HepG2 (cell line): ENCODE results near the gene SCFD2. TPM values are rescaled to one million over a fixed set of nuclear protein-coding genes. Genes with fewer than 3 reads are reported as not detected.
A peak's percentile ranks its signal among the peaks of the same experiment; 100 is the strongest.

Experiments
- CHD2 ChIP-seq: IDR thresholded peaks from 2 replicates; pipeline ENCODE4 v1.6.1; 2011; ENCODE audit warnings: low read depth, low read length, improper control_type of control experiment
- CREM ChIP-seq, 2 experiments: sonication (generic) in 1 of 2; formaldehyde crosslinking in 1 of 2; IDR thresholded peaks; 2 replicates each; pipeline versions ENCODE4 v1.4.0 to v1.6.1; 2016 to 2020; ENCODE audit warnings: antibody characterized with exemption in 1 of 2, mild to moderate bottlenecking in 1 of 2, missing genetic modification reagents in 1 of 2
- DNMT3B ChIP-seq: conservative IDR thresholded peaks from 2 replicates; pipeline ENCODE4 v1.6.1; 2016; ENCODE audit warnings: missing biosample characterization, control low read depth
- FOXA3 ChIP-seq: IDR thresholded peaks from 2 replicates; pipeline ENCODE4 v1.6.1; 2016; ENCODE audit warnings: missing genetic modification reagents, missing compliant biosample characterization
- FOXP1 ChIP-seq, 2 experiments: fragments of 450-650 bp in 1 of 2; IDR thresholded peaks; 2 replicates each; pipeline ENCODE4 v1.6.1; 2017 to 2018; ENCODE audit warnings: antibody characterized with exemption in 1 of 2
- HOXD1 ChIP-seq: sonication (generic); formaldehyde crosslinking; IDR thresholded peaks from 2 replicates; pipeline ENCODE4 v1.5.0; 2020; ENCODE audit warnings: missing genetic modification reagents
- IKZF4 ChIP-seq: sonication (generic); formaldehyde crosslinking; IDR thresholded peaks from 2 replicates; pipeline ENCODE4 v1.5.1; 2020; ENCODE audit warnings: borderline replicate concordance, mild to moderate bottlenecking, low read depth, missing genetic modification reagents; ENCODE audit errors: not compliant biosample characterization
- IRF1 ChIP-seq: sonication (generic); formaldehyde crosslinking; IDR thresholded peaks from 2 replicates; pipeline ENCODE4 v1.4.0; 2020; ENCODE audit warnings: low read depth, mild to moderate bottlenecking, missing genetic modification reagents
- ISX ChIP-seq: sonication (generic); formaldehyde crosslinking; conservative IDR thresholded peaks from 2 replicates; pipeline ENCODE4 v1.5.0; 2020; ENCODE audit warnings: missing genetic modification reagents
- KAT2B ChIP-seq: fragments of 150-350 bp; IDR thresholded peaks from 2 replicates; pipeline ENCODE4 v1.6.1; 2014; ENCODE audit warnings: low read depth, low read length, borderline replicate concordance
- MED13 ChIP-seq: sonication (generic); formaldehyde crosslinking; IDR thresholded peaks from 2 replicates; pipeline ENCODE4 v1.5.0; 2020; ENCODE audit warnings: missing genetic modification reagents
- MZF1 ChIP-seq: sonication (generic); formaldehyde crosslinking; IDR thresholded peaks from 2 replicates; pipeline ENCODE4 v1.8.1; 2023; ENCODE audit warnings: mild to moderate bottlenecking, missing genetic modification reagents, borderline replicate concordance
- NR2F6 ChIP-seq, 2 experiments: IDR thresholded peaks; 2 replicates each; pipeline ENCODE4 v1.6.1; 2016; ENCODE audit warnings: antibody characterized with exemption in 1 of 2, mild to moderate bottlenecking in 1 of 2
- PAX8 ChIP-seq: sonication (generic); formaldehyde crosslinking; IDR thresholded peaks from 2 replicates; pipeline ENCODE4 v1.8.0; 2022; ENCODE audit warnings: mild to moderate bottlenecking, missing genetic modification reagents, borderline replicate concordance
- POGZ ChIP-seq: sonication (generic); formaldehyde crosslinking; IDR thresholded peaks from 2 replicates; pipeline ENCODE4 v1.4.0; 2020; ENCODE audit warnings: mild to moderate bottlenecking, missing genetic modification reagents
- SP1 ChIP-seq, 2 experiments: fragments of 450-650 bp in 1 of 2; sonication (generic) in 1 of 2; formaldehyde crosslinking in 1 of 2; IDR thresholded peaks; 2 replicates each; pipeline versions ENCODE4 v1.4.0 to v1.6.1; 2016 to 2020; ENCODE audit warnings: missing genetic modification reagents in 1 of 2
- SRY ChIP-seq: sonication (generic); formaldehyde crosslinking; IDR thresholded peaks from 2 replicates; pipeline ENCODE4 v1.8.0; 2022; ENCODE audit warnings: mild to moderate bottlenecking, missing genetic modification reagents
- ZBTB46 ChIP-seq: sonication (generic); formaldehyde crosslinking; IDR thresholded peaks from 2 replicates; pipeline ENCODE4 v1.4.0; 2020; ENCODE audit warnings: mild to moderate bottlenecking, missing genetic modification reagents, borderline replicate concordance
- ZFP91 ChIP-seq: sonication (generic); formaldehyde crosslinking; IDR thresholded peaks from 2 replicates; pipeline ENCODE4 v1.9.0; 2022; ENCODE audit warnings: missing genetic modification reagents, mild to moderate bottlenecking, borderline replicate concordance
- ZMYM2 ChIP-seq: sonication (generic); formaldehyde crosslinking; IDR thresholded peaks from 2 replicates; pipeline ENCODE4 v1.8.0; 2022; ENCODE audit warnings: mild to moderate bottlenecking, missing genetic modification reagents
- ZNF512B ChIP-seq: sonication (generic); formaldehyde crosslinking; IDR thresholded peaks from 2 replicates; pipeline ENCODE4 v1.5.1; 2020; ENCODE audit warnings: missing genetic modification reagents, mild to moderate bottlenecking, borderline replicate concordance
- ZNF616 ChIP-seq: sonication (generic); formaldehyde crosslinking; IDR thresholded peaks from 2 replicates; pipeline ENCODE4 v1.5.0; 2020; ENCODE audit warnings: low read depth, mild to moderate bottlenecking, missing genetic modification reagents
- polyA plus RNA-seq, 8 experiments: library from polyadenylated mRNA; depleted of rRNA in 3 of 8; stranded (reverse) in 7 of 8; unstranded in 1 of 8; fragments of >200 nt; fragmentation: Illumina TruSeq in 4 of 8; extraction: Trizol in 4 of 8; gene quantifications; 2 replicates each; pipeline versions ENCODE4 v1.2.1 to v1.2.3, GENCODE V29; 2011 to 2016; ENCODE audit warnings: low read depth in 4 of 8, missing spikeins in 1 of 8, mixed read lengths in 1 of 8; ENCODE audit not compliant: insufficient read depth in 1 of 8
- total RNA-seq, 5 experiments: library from RNA; depleted of rRNA; stranded (reverse); fragments of >200 nt; fragmentation: Illumina TruSeq; extraction: Trizol; gene quantifications; 2 replicates each; pipeline ENCODE4 v1.2.3, GENCODE V29; 2016; ENCODE audit warnings: low read depth in 1 of 5

Gene SCFD2
- total and polyA plus RNA-seq, 2 of the 13 experiments (the other 11 are each of a cell fraction or from before 2014, with no cell fraction given), result 4.6 to 15.6 TPM

GRCh38 chr4:53019485-53020382 is 346.1 kb downstream of the SCFD2 start (continued):
- TF ChIP-seq IRF1 (CRISPR knock-in tag) (no peak), CHD2 (no peak), KAT2B (no peak), ZFP91 (CRISPR knock-in tag) (no peak), ZNF512B (CRISPR knock-in tag) (no peak), PAX8 (no peak), ISX (CRISPR knock-in tag) (no peak), ZNF616 (CRISPR knock-in tag) (no peak), FOXA3 (peak; percentile 94), SP1 (IDR thresholded peaks at IDR 0.05) (no peak), SP1 (CRISPR knock-in tag; IDR thresholded peaks at IDR 0.05) (no peak), DNMT3B (CRISPR knock-in tag) (no peak), ZBTB46 (CRISPR knock-in tag) (no peak), MZF1 (CRISPR knock-in tag) (no peak), POGZ (CRISPR knock-in tag) (peak; percentile 84), CREM (IDR thresholded peaks at IDR 0.05) (peak; percentile 82), CREM (CRISPR knock-in tag; IDR thresholded peaks at IDR 0.05) (no peak), NR2F6 (IDR thresholded peaks at IDR 0.05) (peak; percentile 99), NR2F6 (CRISPR knock-in tag; IDR thresholded peaks at IDR 0.05) (peak; percentile 99), ZMYM2 (no peak), SRY (CRISPR knock-in tag) (no peak), HOXD1 (CRISPR knock-in tag) (no peak), MED13 (CRISPR knock-in tag) (no peak), FOXP1 (IDR thresholded peaks at IDR 0.05) (no peak), FOXP1 (CRISPR knock-in tag; IDR thresholded peaks at IDR 0.05) (peak; percentile 84), IKZF4 (CRISPR knock-in tag) (no peak)
